Liver (tissue), 9 donors: ENCODE results near the gene KDM4C. TPM values are rescaled to one million over a fixed set of nuclear protein-coding genes. Genes with fewer than 3 reads are reported as not detected.

Experiments used
- DNase-seq: peaks from one replicate; pipeline ENCODE4 v3.0.0-alpha.2; 2017; ENCODE audit warnings: low spot score
- H3K27ac ChIP-seq, 2 donors: one replicate each; pipeline ENCODE4 v1.7.0; 2013; ENCODE audit warnings: inconsistent platforms in 2 of 2, low read length in 2 of 2, control low read depth in 1 of 2, low read depth in 1 of 2, mild to moderate bottlenecking in 1 of 2
- H3K27me3 ChIP-seq, 4 donors: one replicate each; pipeline versions ENCODE4 v1.6.1 to v1.7.0; 2013; ENCODE audit warnings: low read length in 3 of 4, inconsistent platforms in 1 of 4, mild to moderate bottlenecking in 1 of 4, moderate library complexity in 1 of 4; ENCODE audit not compliant: control insufficient read depth in 4 of 4, insufficient read depth in 4 of 4
- H3K36me3 ChIP-seq, 4 donors: one replicate each; pipeline versions ENCODE4 v1.6.1 to v1.7.0; 2013; ENCODE audit warnings: low read length in 3 of 4, mild to moderate bottlenecking in 3 of 4, low read depth in 1 of 4, moderate library complexity in 1 of 4; ENCODE audit not compliant: control insufficient read depth in 4 of 4, insufficient read depth in 3 of 4
- H3K4me1 ChIP-seq, 4 donors: one replicate each; pipeline versions ENCODE4 v1.6.1 to v1.7.0; 2013; ENCODE audit warnings: low read length in 3 of 4, mild to moderate bottlenecking in 3 of 4, moderate library complexity in 1 of 4; ENCODE audit not compliant: control insufficient read depth in 4 of 4, insufficient read depth in 4 of 4
- H3K4me3 ChIP-seq, 3 donors: one replicate each; pipeline versions ENCODE4 v1.6.1 to v1.7.0; 2013; ENCODE audit warnings: low read length in 3 of 3, control low read depth in 1 of 3, low read depth in 1 of 3, mild to moderate bottlenecking in 1 of 3
- H3K9ac ChIP-seq, 2 donors: one replicate each; pipeline ENCODE4 v1.7.0; 2013; ENCODE audit warnings: low read length in 2 of 2, mild to moderate bottlenecking in 2 of 2, moderate library complexity in 2 of 2, control low read depth in 1 of 2, low read depth in 1 of 2
- H3K9me3 ChIP-seq, 4 donors: one replicate each; pipeline versions ENCODE4 v1.6.1 to v1.7.0; 2013; ENCODE audit warnings: low read length in 3 of 4; ENCODE audit not compliant: control insufficient read depth in 4 of 4
- ATF3 ChIP-seq: IDR thresholded peaks from 2 replicates; pipeline ENCODE4 v1.6.1; 2016; ENCODE audit warnings: antibody characterized with exemption
- CTCF ChIP-seq: fragments of 150-350 bp; IDR thresholded peaks from 2 replicates; pipeline ENCODE4 v1.5.1; 2017; ENCODE audit warnings: improper control_type of control experiment, low read depth, low read length; ENCODE audit not compliant: missing input control
- FOXA2 ChIP-seq: IDR thresholded peaks from 2 replicates; pipeline ENCODE4 v1.6.1; 2016; ENCODE audit warnings: antibody characterized with exemption
- GABPA ChIP-seq, 2 donors: IDR thresholded peaks in 1 of 2; conservative IDR thresholded peaks in 1 of 2; 2 replicates each; pipeline ENCODE4 v1.6.1; 2016; ENCODE audit warnings: antibody characterized with exemption in 2 of 2, mild to moderate bottlenecking in 1 of 2, moderate library complexity in 1 of 2
- HNF4A ChIP-seq, 2 donors: conservative IDR thresholded peaks; 2 replicates each; pipeline ENCODE4 v1.6.1; 2016; ENCODE audit warnings: antibody characterized with exemption in 2 of 2, mild to moderate bottlenecking in 2 of 2
- HNF4G ChIP-seq: IDR thresholded peaks from 2 replicates; pipeline ENCODE4 v1.6.1; 2016; ENCODE audit warnings: antibody characterized with exemption
- JUND ChIP-seq, 2 donors: IDR thresholded peaks; 2 replicates each; pipeline ENCODE4 v1.6.1; 2016; ENCODE audit warnings: antibody characterized with exemption in 2 of 2
- MAX ChIP-seq: IDR thresholded peaks from 2 replicates; pipeline ENCODE4 v1.6.1; 2016; ENCODE audit warnings: antibody characterized with exemption
- NR2F2 ChIP-seq: IDR thresholded peaks from 2 replicates; pipeline ENCODE4 v1.6.1; 2016; ENCODE audit warnings: antibody characterized with exemption
- RAD21 ChIP-seq, 2 donors: IDR thresholded peaks; 2 replicates each; pipeline ENCODE4 v1.6.1; 2016; ENCODE audit warnings: antibody characterized with exemption in 2 of 2, mild to moderate bottlenecking in 2 of 2
- REST ChIP-seq: IDR thresholded peaks from 2 replicates; pipeline ENCODE4 v1.6.1; 2016; ENCODE audit warnings: antibody characterized with exemption, mild to moderate bottlenecking
- RXRA ChIP-seq, 2 donors: IDR thresholded peaks; 2 replicates each; pipeline ENCODE4 v1.6.1; 2017 to 2018; ENCODE audit warnings: antibody characterized with exemption in 2 of 2, mild to moderate bottlenecking in 1 of 2
- SP1 ChIP-seq: IDR thresholded peaks from 2 replicates; pipeline ENCODE4 v1.6.1; 2018; ENCODE audit warnings: antibody characterized with exemption, mild to moderate bottlenecking
- YY1 ChIP-seq: IDR thresholded peaks from 2 replicates; pipeline ENCODE4 v1.6.1; 2016; ENCODE audit warnings: antibody characterized with exemption, mild to moderate bottlenecking
- WGBS: extraction: QIAGEN DNeasy Blood & Tissue Kit; methylation state at CpG from one replicate; pipeline ENCODE4 v1.1.7; 2013; 5-methylcytosine and 5-hydroxymethylcytosine counted together
- polyA plus RNA-seq, 2 donors: library from polyadenylated mRNA; stranded (reverse) in 1 of 2; unstranded in 1 of 2; fragments of 200-250 nt in 1 of 2; fragments of >200 nt in 1 of 2; fragmentation: Nextera tagmentation in 1 of 2; extraction: Ambion mirVana in 1 of 2; gene quantifications; one replicate each; pipeline versions ENCODE4 v1.2.1 to v1.2.3, GENCODE V29; 2013 to 2015
- total RNA-seq, 2 donors: library from RNA; depleted of rRNA; stranded (reverse); fragments of >200 nt; gene quantifications; one replicate each; pipeline ENCODE4 v1.2.3, GENCODE V29; 2014
- donor health status: healthy.
- donor health status: healthy.
- donor health status: healthy.
- donor health status: healthy.
- donor health status: healthy.

KDM4C gene
- total and polyA plus RNA-seq, 4 donors: 4.3 to 40.2 (median 24.0) TPM

GRCh38 chr9:7067169-7067568 lies 309.4 kb downstream of the KDM4C start:
- Histone ChIP-seq H3K36me3 (peaks cover 0 to 2% (median under 1%) of the 10 kb centered on the region in 4 donors), H3K9ac (no peak overlapping the region), H3K4me1 (no peaks in the 10 kb centered on the region), H3K27ac (no peak overlapping the region), H3K9me3 (no peaks in the 10 kb centered on the region), H3K4me3 (no peak overlapping the region), H3K27me3 (no peaks in the 10 kb centered on the region)
- 64% methylated on average over 4 of the region's 4 CpGs for WGBS
- DNase-seq: no peak
- TF ChIP-seq HNF4A (conservative IDR thresholded peaks at IDR 0.05) (no peak), MAX (no peak), FOXA2 (no peak), CTCF (no peak)

GRCh38 chr9:7071916-7072315 lies 314.1 kb downstream of the KDM4C start:
- 97% methylated on average over 1 of the region's 1 CpG for WGBS
- no peak for DNase-seq
- Histone ChIP-seq H3K27me3 (no peaks in the 10 kb centered on the region), H3K4me1 (no peaks in the 10 kb centered on the region), H3K9me3 (no peaks in the 10 kb centered on the region), H3K27ac (no peak overlapping the region), H3K4me3 (no peak overlapping the region), H3K36me3 (peaks cover 0 to 6% (median 0%) of the 10 kb centered on the region in 4 donors), H3K9ac (no peak overlapping the region)
- TF ChIP-seq RAD21 (IDR thresholded peaks at IDR 0.05) (no peak), ATF3 (no peak), RXRA (IDR thresholded peaks at IDR 0.05) (no peak), HNF4G (no peak), JUND (IDR thresholded peaks at IDR 0.05) (no peak), FOXA2 (no peak), GABPA (IDR thresholded peaks at IDR 0.05 in 1 of 2, conservative IDR thresholded peaks at IDR 0.05 in 1 of 2) (no peak), CTCF (no peak), REST (no peak), YY1 (no peak), NR2F2 (no peak), SP1 (no peak), MAX (no peak)
